Measurements from ENCODE around the gene GRK3. TPM values are rescaled to one million over a fixed set of nuclear protein-coding genes. Genes with fewer than 3 reads are reported as not detected.

The GRK3 gene
- total and polyA plus RNA-seq, 2 donors: 8.4 to 20.2 TPM

- no peak overlapping the region for H3K4me3 ChIP-seq (ENCODE audit: low read length in 2 of 2)
- no peak for DNase-seq (ENCODE audit: low read depth in 6 of 9, low spot score in 9 of 9)
Measured at GRCh38 chr22:25637032-25637431, 72.6 kb downstream of the GRK3 start.

DNA sequence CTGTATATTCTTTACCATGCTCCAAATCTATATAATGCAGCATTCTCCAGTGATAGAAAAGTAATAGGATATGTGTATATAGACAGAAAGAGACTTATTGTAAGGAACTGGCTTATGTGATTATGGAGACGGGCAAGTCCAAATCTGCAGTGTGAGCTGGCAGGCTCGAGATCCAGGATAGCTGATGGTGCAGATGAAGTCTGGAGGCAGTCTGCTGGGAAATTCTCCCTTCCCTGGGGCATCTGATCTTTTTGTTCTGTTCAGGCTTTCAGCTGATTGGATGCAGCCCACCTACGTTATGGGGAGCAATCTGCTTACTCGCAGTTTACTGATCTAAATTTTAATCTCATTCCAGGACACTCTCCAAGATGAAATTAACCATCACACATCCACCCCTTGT lies 73.2 kb downstream of the GRK3 start:
- Histone ChIP-seq H3K36me3 (ENCODE audit: control insufficient read depth in 2 of 2, insufficient read depth in 2 of 2, low read length in 1 of 2) (no peaks in the 10 kb centered on the region), H3K27ac (ENCODE audit: low read depth in 1 of 2, low read length in 1 of 2) (no peak overlapping the region), H3K9me3 (ENCODE audit: control insufficient read depth in 2 of 2, insufficient read depth in 1 of 2, low read length in 1 of 2) (no peaks in the 10 kb centered on the region), H3K4me1 (ENCODE audit: control insufficient read depth in 2 of 2, insufficient read depth in 2 of 2, low read length in 2 of 2) (no peaks in the 10 kb centered on the region), H3K4me3 (ENCODE audit: low read length in 2 of 2) (no peak overlapping the region), H3K27me3 (ENCODE audit: control insufficient read depth in 2 of 2, insufficient read depth in 1 of 2, low read length in 1 of 2) (no peaks in the 10 kb centered on the region)
- no peak for DNase-seq (ENCODE audit: low read depth in 6 of 9, low spot score in 9 of 9)
- 96% methylated on average over 4 of the region's 4 CpGs for WGBS

More at GRCh38 chr22:25637032-25637431, 72.6 kb downstream of the GRK3 start:
- no peak overlapping the region for H3K27ac ChIP-seq (ENCODE audit: low read depth in 1 of 2, low read length in 1 of 2)
- H3K36me3 ChIP-seq (ENCODE audit: control insufficient read depth in 2 of 2, insufficient read depth in 2 of 2, low read length in 1 of 2): no peaks in the 10 kb centered on the region
- H3K9me3 ChIP-seq (ENCODE audit: control insufficient read depth in 2 of 2, insufficient read depth in 1 of 2, low read length in 1 of 2): no peaks in the 10 kb centered on the region
- WGBS: 95% methylated on average over 2 of the region's 2 CpGs
- no peaks in the 10 kb centered on the region for H3K4me1 ChIP-seq (ENCODE audit: control insufficient read depth in 2 of 2, insufficient read depth in 2 of 2, low read length in 2 of 2)
- no peaks in the 10 kb centered on the region for H3K27me3 ChIP-seq (ENCODE audit: control insufficient read depth in 2 of 2, insufficient read depth in 1 of 2, low read length in 1 of 2)

GRCh38 chr22:25638638-25639037 lies 74.2 kb downstream of the GRK3 start:
- no peak overlapping the region for H3K4me3 ChIP-seq (ENCODE audit: low read length in 2 of 2)
- no peak overlapping the region for H3K27ac ChIP-seq (ENCODE audit: low read depth in 1 of 2, low read length in 1 of 2)
- H3K4me1 ChIP-seq (ENCODE audit: control insufficient read depth in 2 of 2, insufficient read depth in 2 of 2, low read length in 2 of 2): no peaks in the 10 kb centered on the region
- H3K9me3 ChIP-seq (ENCODE audit: control insufficient read depth in 2 of 2, insufficient read depth in 1 of 2, low read length in 1 of 2): no peaks in the 10 kb centered on the region
- H3K27me3 ChIP-seq (ENCODE audit: control insufficient read depth in 2 of 2, insufficient read depth in 1 of 2, low read length in 1 of 2): no peaks in the 10 kb centered on the region
- 97% methylated on average over 1 of the region's 1 CpG for WGBS
- DNase-seq (ENCODE audit: low read depth in 6 of 9, low spot score in 9 of 9): no peak
- no peaks in the 10 kb centered on the region for H3K36me3 ChIP-seq (ENCODE audit: control insufficient read depth in 2 of 2, insufficient read depth in 2 of 2, low read length in 1 of 2)

- no peak overlapping the region for H3K4me3 ChIP-seq (ENCODE audit: low read length in 2 of 2)
- H3K27me3 ChIP-seq (ENCODE audit: control insufficient read depth in 2 of 2, insufficient read depth in 1 of 2, low read length in 1 of 2): no peaks in the 10 kb centered on the region
- DNase-seq (ENCODE audit: low read depth in 6 of 9, low spot score in 9 of 9): no peak
- no peaks in the 10 kb centered on the region for H3K4me1 ChIP-seq (ENCODE audit: control insufficient read depth in 2 of 2, insufficient read depth in 2 of 2, low read length in 2 of 2)
- no peaks in the 10 kb centered on the region for H3K36me3 ChIP-seq (ENCODE audit: control insufficient read depth in 2 of 2, insufficient read depth in 2 of 2, low read length in 1 of 2)
- H3K9me3 ChIP-seq (ENCODE audit: control insufficient read depth in 2 of 2, insufficient read depth in 1 of 2, low read length in 1 of 2): no peaks in the 10 kb centered on the region
- no peak overlapping the region for H3K27ac ChIP-seq (ENCODE audit: low read depth in 1 of 2, low read length in 1 of 2)
- 95% methylated on average over 2 of the region's 2 CpGs for WGBS
Measured at GRCh38 chr22:25641650-25642049, 77.2 kb downstream of the GRK3 start.

- Histone ChIP-seq H3K9me3 (ENCODE audit: control insufficient read depth in 2 of 2, insufficient read depth in 1 of 2, low read length in 1 of 2) (no peaks in the 10 kb centered on the region), H3K27me3 (ENCODE audit: control insufficient read depth in 2 of 2, insufficient read depth in 1 of 2, low read length in 1 of 2) (no peaks in the 10 kb centered on the region), H3K4me1 (ENCODE audit: control insufficient read depth in 2 of 2, insufficient read depth in 2 of 2, low read length in 2 of 2) (no peaks in the 10 kb centered on the region), H3K36me3 (ENCODE audit: control insufficient read depth in 2 of 2, insufficient read depth in 2 of 2, low read length in 1 of 2) (no peaks in the 10 kb centered on the region), H3K27ac (ENCODE audit: low read depth in 1 of 2, low read length in 1 of 2) (no peak overlapping the region), H3K4me3 (ENCODE audit: low read length in 2 of 2) (no peak overlapping the region)
- no peak for DNase-seq (ENCODE audit: low read depth in 6 of 9, low spot score in 9 of 9)
- 94% methylated on average over 9 of the region's 9 CpGs for WGBS
Measured at GRCh38 chr22:25643232-25644000, 78.9 kb downstream of the GRK3 start.

- DNase-seq (ENCODE audit: low read depth in 6 of 9, low spot score in 9 of 9): no peak
- no peak overlapping the region for H3K4me3 ChIP-seq (ENCODE audit: low read length in 2 of 2)
- no peak overlapping the region for H3K27ac ChIP-seq (ENCODE audit: low read depth in 1 of 2, low read length in 1 of 2)
- H3K36me3 ChIP-seq (ENCODE audit: control insufficient read depth in 2 of 2, insufficient read depth in 2 of 2, low read length in 1 of 2): peaks cover 0 to 4% of the 10 kb centered on the region in 2 donors
- H3K27me3 ChIP-seq (ENCODE audit: control insufficient read depth in 2 of 2, insufficient read depth in 1 of 2, low read length in 1 of 2): no peaks in the 10 kb centered on the region
- 97% methylated on average over 3 of the region's 3 CpGs for WGBS
- H3K4me1 ChIP-seq (ENCODE audit: control insufficient read depth in 2 of 2, insufficient read depth in 2 of 2, low read length in 2 of 2): no peaks in the 10 kb centered on the region
- H3K9me3 ChIP-seq (ENCODE audit: control insufficient read depth in 2 of 2, insufficient read depth in 1 of 2, low read length in 1 of 2): no peaks in the 10 kb centered on the region
Measured at GRCh38 chr22:25644122-25644521, 79.6 kb downstream of the GRK3 start.

DNA sequence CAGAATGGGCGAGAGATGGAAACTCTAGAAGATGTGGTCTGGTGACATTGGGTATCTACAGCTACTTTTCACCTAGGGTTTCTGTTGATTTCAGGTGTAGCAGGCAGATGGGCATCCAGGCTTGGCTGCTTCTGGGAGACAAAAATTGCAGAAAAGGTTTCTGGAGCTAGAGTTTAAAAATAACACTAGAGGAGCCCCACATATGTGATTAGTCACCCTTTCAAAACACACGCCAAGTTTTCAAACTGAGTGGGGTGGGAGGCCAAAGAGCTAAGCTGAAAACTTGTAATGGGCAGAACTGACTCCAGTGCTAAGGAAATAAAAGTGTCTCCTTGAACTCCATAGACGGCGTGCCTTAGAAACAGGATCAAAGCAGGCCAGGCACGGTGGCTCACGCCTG lies 80.8 kb downstream of the GRK3 start:
- Histone ChIP-seq H3K4me3 (ENCODE audit: low read length in 2 of 2) (no peak overlapping the region), H3K9me3 (ENCODE audit: control insufficient read depth in 2 of 2, insufficient read depth in 1 of 2, low read length in 1 of 2) (no peaks in the 10 kb centered on the region), H3K27ac (ENCODE audit: low read depth in 1 of 2, low read length in 1 of 2) (no peak overlapping the region), H3K27me3 (ENCODE audit: control insufficient read depth in 2 of 2, insufficient read depth in 1 of 2, low read length in 1 of 2) (no peaks in the 10 kb centered on the region), H3K4me1 (ENCODE audit: control insufficient read depth in 2 of 2, insufficient read depth in 2 of 2, low read length in 2 of 2) (no peaks in the 10 kb centered on the region), H3K36me3 (ENCODE audit: control insufficient read depth in 2 of 2, insufficient read depth in 2 of 2, low read length in 1 of 2) (peaks cover 0 to 6% of the 10 kb centered on the region in 2 donors)
- 99% methylated on average over 6 of the region's 6 CpGs for WGBS
- DNase-seq (ENCODE audit: low read depth in 6 of 9, low spot score in 9 of 9): no peak

GRCh38 chr22:25645964-25646363 lies 81.5 kb downstream of the GRK3 start:
- DNase-seq (ENCODE audit: low read depth in 6 of 9, low spot score in 9 of 9): no peak
- Histone ChIP-seq H3K9me3 (ENCODE audit: control insufficient read depth in 2 of 2, insufficient read depth in 1 of 2, low read length in 1 of 2) (no peaks in the 10 kb centered on the region), H3K36me3 (ENCODE audit: control insufficient read depth in 2 of 2, insufficient read depth in 2 of 2, low read length in 1 of 2) (peaks cover 0 to 6% of the 10 kb centered on the region in 2 donors), H3K27ac (ENCODE audit: low read depth in 1 of 2, low read length in 1 of 2) (no peak overlapping the region), H3K4me3 (ENCODE audit: low read length in 2 of 2) (no peak overlapping the region), H3K27me3 (ENCODE audit: control insufficient read depth in 2 of 2, insufficient read depth in 1 of 2, low read length in 1 of 2) (no peaks in the 10 kb centered on the region), H3K4me1 (ENCODE audit: control insufficient read depth in 2 of 2, insufficient read depth in 2 of 2, low read length in 2 of 2) (no peaks in the 10 kb centered on the region)
- 96% methylated on average over 1 of the region's 1 CpG for WGBS

DNA sequence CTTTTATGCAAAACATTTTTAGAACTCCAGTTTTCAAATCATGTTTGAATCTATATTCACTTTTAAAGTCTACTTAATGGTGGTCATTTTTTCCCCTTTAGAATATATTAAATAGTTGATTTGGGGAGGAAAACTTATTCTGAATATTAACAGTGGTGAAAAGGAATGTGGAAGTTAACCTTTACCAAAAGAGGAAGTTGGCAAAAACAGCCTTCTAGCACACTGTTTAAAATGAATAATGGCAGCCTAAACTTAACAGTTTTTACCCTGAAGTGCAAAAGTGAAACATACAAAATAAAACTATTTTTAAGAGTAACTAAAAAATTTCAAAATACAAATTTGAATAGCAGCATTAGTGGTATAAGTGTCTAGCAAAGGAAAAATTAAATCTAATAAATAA lies 86.4 kb downstream of the GRK3 start:
- H3K36me3 ChIP-seq (ENCODE audit: control insufficient read depth in 2 of 2, insufficient read depth in 2 of 2, low read length in 1 of 2): peaks cover 0 to 6% of the 10 kb centered on the region in 2 donors
- H3K27me3 ChIP-seq (ENCODE audit: control insufficient read depth in 2 of 2, insufficient read depth in 1 of 2, low read length in 1 of 2): no peaks in the 10 kb centered on the region
- no peak overlapping the region for H3K4me3 ChIP-seq (ENCODE audit: low read length in 2 of 2)
- no peaks in the 10 kb centered on the region for H3K9me3 ChIP-seq (ENCODE audit: control insufficient read depth in 2 of 2, insufficient read depth in 1 of 2, low read length in 1 of 2)
- no peak overlapping the region for H3K27ac ChIP-seq (ENCODE audit: low read depth in 1 of 2, low read length in 1 of 2)
- DNase-seq (ENCODE audit: low read depth in 6 of 9, low spot score in 9 of 9): no peak
- no peaks in the 10 kb centered on the region for H3K4me1 ChIP-seq (ENCODE audit: control insufficient read depth in 2 of 2, insufficient read depth in 2 of 2, low read length in 2 of 2)

All from thymus (tissue), 11 donors.